22Rv1 (cell line): Measurements from ENCODE around the gene VRK3.
A peak's percentile ranks its signal among the peaks of the same experiment; 100 is the strongest.

Experiments
- H3K27ac ChIP-seq: fragments of 450-650 bp; 2 replicates; pipeline ENCODE4 v1.5.1; 2017
- ZFX ChIP-seq: fragments of 450-650 bp; IDR thresholded peaks from 2 replicates; pipeline ENCODE4 v1.6.1; 2017; ENCODE audit warnings: antibody characterized with exemption, borderline replicate concordance
- TF ChIP-seq, protein P1 (sequence below): fragments of 450-650 bp; IDR thresholded peaks from 2 replicates; pipeline ENCODE4 v1.5.1; 2017; ENCODE audit warnings: mild to moderate bottlenecking

The VRK3 gene

GRCh38 chr19:50053119-50053518 is 27.9 kb upstream of the VRK3 start:
- TF ChIP-seq, protein P1, sequence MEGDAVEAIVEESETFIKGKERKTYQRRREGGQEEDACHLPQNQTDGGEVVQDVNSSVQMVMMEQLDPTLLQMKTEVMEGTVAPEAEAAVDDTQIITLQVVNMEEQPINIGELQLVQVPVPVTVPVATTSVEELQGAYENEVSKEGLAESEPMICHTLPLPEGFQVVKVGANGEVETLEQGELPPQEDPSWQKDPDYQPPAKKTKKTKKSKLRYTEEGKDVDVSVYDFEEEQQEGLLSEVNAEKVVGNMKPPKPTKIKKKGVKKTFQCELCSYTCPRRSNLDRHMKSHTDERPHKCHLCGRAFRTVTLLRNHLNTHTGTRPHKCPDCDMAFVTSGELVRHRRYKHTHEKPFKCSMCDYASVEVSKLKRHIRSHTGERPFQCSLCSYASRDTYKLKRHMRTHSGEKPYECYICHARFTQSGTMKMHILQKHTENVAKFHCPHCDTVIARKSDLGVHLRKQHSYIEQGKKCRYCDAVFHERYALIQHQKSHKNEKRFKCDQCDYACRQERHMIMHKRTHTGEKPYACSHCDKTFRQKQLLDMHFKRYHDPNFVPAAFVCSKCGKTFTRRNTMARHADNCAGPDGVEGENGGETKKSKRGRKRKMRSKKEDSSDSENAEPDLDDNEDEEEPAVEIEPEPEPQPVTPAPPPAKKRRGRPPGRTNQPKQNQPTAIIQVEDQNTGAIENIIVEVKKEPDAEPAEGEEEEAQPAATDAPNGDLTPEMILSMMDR: no peak
- 0 out of 2 replicates have a peak overlapping the region, but pooled peaks have one; percentile 3 for H3K27ac ChIP-seq

GRCh38 chr19:50051964-50052363 is 26.8 kb upstream of the VRK3 start:
- TF ChIP-seq, protein P1: no peak
- no peak for TF ChIP-seq ZFX
- H3K27ac ChIP-seq: peak overlapping the region; percentile 87

- peak overlapping the region; percentile 87 for H3K27ac ChIP-seq
These were observed 26.2 kb upstream of the VRK3 start for GRCh38 chr19:50051228-50051895.

DNA sequence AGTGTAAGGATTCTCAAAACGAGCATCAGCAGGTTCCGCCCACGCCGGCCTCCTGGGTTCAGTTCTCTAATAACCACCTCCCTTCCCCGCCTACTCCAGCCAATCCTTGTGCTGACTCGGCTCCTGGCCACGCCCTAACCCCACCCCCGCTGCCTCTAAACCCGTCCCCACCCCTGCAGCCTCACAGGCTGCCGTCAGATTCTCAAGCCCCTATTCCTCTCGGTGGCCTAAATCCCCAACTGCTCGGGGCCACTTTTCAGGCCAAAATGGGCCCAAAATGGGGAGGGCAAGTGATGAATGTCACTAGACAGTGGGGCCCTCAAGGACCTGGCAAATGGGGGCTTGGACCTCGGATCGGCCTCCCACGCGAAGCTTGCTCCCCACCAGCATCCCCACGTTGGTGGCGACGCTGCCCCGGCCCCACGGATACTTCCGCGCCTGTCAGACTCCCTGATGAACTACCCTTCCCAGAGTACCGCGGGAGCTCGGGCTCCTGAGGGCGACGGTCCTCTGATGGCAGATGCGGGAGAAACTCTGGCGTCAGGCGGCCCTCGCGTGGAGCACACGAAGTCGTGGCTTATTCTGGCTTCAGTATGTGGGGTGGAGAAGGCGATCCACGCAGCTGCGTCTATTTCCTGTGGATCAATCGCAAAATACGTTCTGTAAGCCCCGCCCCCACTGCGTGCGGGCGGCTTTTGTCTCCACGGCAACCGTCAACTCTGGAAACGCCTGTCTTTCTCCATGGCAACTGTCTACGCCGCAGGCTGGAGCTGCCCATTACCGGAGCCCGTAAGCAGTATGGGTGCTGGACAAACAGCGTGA is 25.4 kb upstream of the VRK3 start:
- TF ChIP-seq, protein P1: no peak
- TF ChIP-seq ZFX: no peak
- peak overlapping the region; percentile 87 for H3K27ac ChIP-seq

- peak overlapping the region; percentile 87 for H3K27ac ChIP-seq
- TF ChIP-seq, protein P1: no peak
- TF ChIP-seq ZFX: no peak
These were observed 22.5 kb upstream of the VRK3 start for GRCh38 chr19:50047671-50048070.

DNA sequence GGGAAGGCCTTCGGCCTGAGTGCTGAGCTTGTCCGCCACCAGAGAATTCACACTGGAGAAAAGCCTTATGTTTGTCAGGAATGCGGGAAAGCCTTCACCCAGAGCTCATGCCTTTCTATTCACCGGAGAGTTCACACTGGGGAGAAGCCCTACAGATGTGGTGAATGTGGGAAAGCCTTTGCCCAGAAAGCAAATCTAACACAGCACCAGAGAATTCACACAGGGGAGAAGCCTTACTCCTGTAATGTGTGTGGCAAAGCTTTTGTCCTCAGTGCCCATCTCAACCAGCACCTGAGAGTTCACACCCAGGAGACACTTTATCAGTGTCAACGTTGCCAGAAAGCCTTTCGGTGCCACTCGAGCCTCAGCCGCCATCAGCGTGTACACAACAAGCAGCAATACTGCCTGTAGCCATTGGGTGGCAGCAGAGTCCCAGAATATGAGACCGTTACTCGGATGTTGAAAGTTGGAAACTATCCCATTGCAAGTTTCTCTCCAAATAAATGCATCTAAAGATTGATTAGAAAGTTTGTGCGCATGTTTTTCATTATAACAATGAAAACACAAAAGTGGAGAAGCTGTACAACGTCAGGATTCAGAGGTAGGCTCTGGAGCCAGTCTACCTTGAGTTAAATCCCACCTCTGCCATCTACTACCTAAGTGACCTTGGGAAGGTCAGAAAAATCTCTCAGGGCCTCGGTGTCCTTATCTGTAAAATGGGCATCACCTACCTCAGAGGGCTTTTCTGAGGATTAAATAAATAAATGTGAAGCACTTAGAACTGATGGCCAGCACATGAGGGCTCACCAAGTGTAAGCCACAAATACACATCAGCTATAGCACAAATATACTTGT is 21.7 kb upstream of the VRK3 start:
- TF ChIP-seq ZFX: no peak
- TF ChIP-seq, protein P1: peak; percentile 72
- H3K27ac ChIP-seq: peak overlapping the region; percentile 87

DNA sequence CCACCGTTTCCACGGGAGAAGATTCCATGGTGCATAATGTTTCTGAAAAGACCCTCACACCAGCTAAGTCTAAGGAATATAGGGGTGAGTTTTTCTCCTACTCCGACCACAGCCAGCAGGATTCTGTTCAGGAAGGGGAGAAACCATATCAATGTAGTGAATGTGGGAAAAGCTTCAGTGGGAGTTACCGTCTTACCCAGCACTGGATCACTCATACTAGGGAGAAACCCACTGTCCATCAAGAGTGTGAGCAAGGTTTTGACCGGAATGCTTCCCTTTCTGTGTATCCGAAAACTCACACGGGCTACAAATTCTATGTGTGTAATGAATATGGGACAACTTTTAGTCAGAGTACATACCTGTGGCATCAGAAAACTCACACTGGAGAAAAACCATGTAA is 19.8 kb upstream of the VRK3 start:
- TF ChIP-seq ZFX: no peak
- TF ChIP-seq, protein P1: no peak
- peak overlapping the region; percentile 87; the same call in 1 of the 2 replicates for H3K27ac ChIP-seq
